ENCODE results near the gene LHPP. TPM values are rescaled to one million over a fixed set of nuclear protein-coding genes. Genes with fewer than 3 reads are reported as not detected.

Gene LHPP
- total RNA-seq, 4 donors from 2014 or later: 9.3 to 20.5 (median 14.5) TPM

GRCh38 chr10:124500757-124501156, 39.1 kb downstream of the LHPP start:
- no peak for TF ChIP-seq CTCF (IDR thresholded peaks at IDR 0.05; ENCODE audit: low read depth)

GRCh38 chr10:124504711-124505110, 43.1 kb downstream of the LHPP start:
- no peak for TF ChIP-seq CTCF (IDR thresholded peaks at IDR 0.05; ENCODE audit: low read depth)

- no peak for TF ChIP-seq CTCF (IDR thresholded peaks at IDR 0.05; ENCODE audit: low read depth)
These were observed 43.7 kb downstream of the LHPP start for GRCh38 chr10:124505279-124505678.

- no peak for TF ChIP-seq CTCF (IDR thresholded peaks at IDR 0.05; ENCODE audit: low read depth)
These were observed 46.5 kb downstream of the LHPP start for GRCh38 chr10:124508070-124508667.

GRCh38 chr10:124508907-124509454, 47.4 kb downstream of the LHPP start:
- TF ChIP-seq CTCF (IDR thresholded peaks at IDR 0.05; ENCODE audit: low read depth): no peak

GRCh38 chr10:124509880-124510632, 48.4 kb downstream of the LHPP start:
- TF ChIP-seq CTCF (IDR thresholded peaks at IDR 0.05; ENCODE audit: low read depth): no peak

GRCh38 chr10:124510759-124511158, 49.1 kb downstream of the LHPP start:
- TF ChIP-seq CTCF (IDR thresholded peaks at IDR 0.05; ENCODE audit: low read depth): no peak
